GM12878 (cell line): ENCODE measurements around the gene DENND1A. TPM values are rescaled to one million over a fixed set of nuclear protein-coding genes. Genes with fewer than 3 reads are reported as not detected.
A peak's percentile ranks its signal among the peaks of the same experiment; 100 is the strongest.

Source experiments
- BHLHE40 ChIP-seq, 2 experiments: fragments of 450-650 bp in 1 of 2; IDR thresholded peaks; 2 replicates each; pipeline ENCODE4 v1.6.1; 2011 to 2017; ENCODE audit warnings: low read depth in 2 of 2, borderline replicate concordance in 1 of 2, improper control_type of control experiment in 1 of 2, low read length in 1 of 2, mild to moderate bottlenecking in 1 of 2
- CREM ChIP-seq: IDR thresholded peaks from 2 replicates; pipeline ENCODE4 v1.6.1; 2014; ENCODE audit warnings: antibody characterized with exemption, low read depth
- EP300 ChIP-seq, 2 experiments: fragments of 150-350 bp in 1 of 2; IDR thresholded peaks; 2 replicates each; pipeline ENCODE4 v1.6.1; 2011 to 2012; ENCODE audit warnings: low read depth in 2 of 2, low read length in 2 of 2, borderline replicate concordance in 1 of 2, improper control_type of control experiment in 1 of 2, inconsistent platforms in 1 of 2; ENCODE audit not compliant: control insufficient read depth in 1 of 2
- FOXK2 ChIP-seq: fragments of 450-650 bp; IDR thresholded peaks from 2 replicates; pipeline ENCODE4 v1.6.1; 2017; ENCODE audit warnings: mild to moderate bottlenecking, moderate library complexity
- IKZF2 ChIP-seq, 2 experiments: fragments of 450-650 bp; IDR thresholded peaks; 2 replicates each; pipeline ENCODE4 v1.6.1; 2017; ENCODE audit warnings: mild to moderate bottlenecking in 2 of 2, moderate library complexity in 2 of 2
- MEF2B ChIP-seq: fragments of 450-650 bp; IDR thresholded peaks from 2 replicates; pipeline ENCODE4 v1.6.1; 2018; ENCODE audit warnings: mild to moderate bottlenecking, moderate library complexity; ENCODE audit not compliant: partially characterized antibody, poor library complexity, severe bottlenecking
- NBN ChIP-seq: fragments of 450-650 bp; IDR thresholded peaks from 2 replicates; pipeline ENCODE4 v1.6.1; 2016
- NR2C1 ChIP-seq: fragments of 450-650 bp; IDR thresholded peaks from 2 replicates; pipeline ENCODE4 v1.6.1; 2017; ENCODE audit warnings: antibody characterized with exemption, mild to moderate bottlenecking, moderate library complexity
- PAX8 ChIP-seq: fragments of 450-650 bp; IDR thresholded peaks from 2 replicates; pipeline ENCODE4 v1.6.1; 2017; ENCODE audit warnings: mild to moderate bottlenecking, moderate library complexity
- SIN3A ChIP-seq: IDR thresholded peaks from 2 replicates; pipeline ENCODE4 v1.6.1; 2012; ENCODE audit warnings: low read depth, low read length, improper control_type of control experiment
- SPI1 ChIP-seq: IDR thresholded peaks from 2 replicates; pipeline ENCODE4 v1.6.1; 2011; ENCODE audit warnings: low read depth, mild to moderate bottlenecking, low read length, moderate library complexity, borderline replicate concordance; ENCODE audit not compliant: insufficient read depth
- SREBF2 ChIP-seq: IDR thresholded peaks from 2 replicates; pipeline ENCODE4 v1.6.1; 2012; ENCODE audit warnings: mild to moderate bottlenecking, low read length
- TCF7 ChIP-seq: IDR thresholded peaks from 2 replicates; pipeline ENCODE4 v1.6.1; 2014; ENCODE audit warnings: antibody characterized with exemption, borderline replicate concordance
- WRNIP1 ChIP-seq: IDR thresholded peaks from 2 replicates; pipeline ENCODE4 v1.6.1; 2011; ENCODE audit warnings: low read depth, low read length, improper control_type of control experiment, borderline replicate concordance
- polyA plus RNA-seq, 11 experiments: library from polyadenylated mRNA; depleted of rRNA in 4 of 11; unstranded in 6 of 11; stranded (reverse) in 5 of 11; fragments of >200 nt; fragmentation: Nextera tagmentation in 4 of 11; fragmentation: Illumina TruSeq in 1 of 11; extraction: Ambion mirVana in 4 of 11; extraction: Trizol in 1 of 11; gene quantifications; 1 replicate in 1 of 11; 2 replicates in 10 of 11; pipeline versions ENCODE4 v1.2.1 to v1.2.3, GENCODE V29; 2011 to 2016; ENCODE audit warnings: inconsistent platforms in 2 of 11, missing spikeins in 2 of 11, low read depth in 1 of 11
- total RNA-seq, 4 experiments: library from RNA; depleted of rRNA in 3 of 4; stranded (reverse); fragments of >200 nt in 3 of 4; fragmentation: Illumina TruSeq in 1 of 4; extraction: Trizol in 1 of 4; gene quantifications; 2 replicates each; pipeline versions ENCODE4 v1.2.1 to v1.2.3, GENCODE V29; 2013 to 2021
- TF ChIP-seq, protein P1 (sequence below), 3 experiments: IDR thresholded peaks in 2 of 3; conservative IDR thresholded peaks in 1 of 3; 2 replicates each; pipeline ENCODE4 v1.5.1; 2011; ENCODE audit warnings: low read depth in 3 of 3, low read length in 3 of 3, mild to moderate bottlenecking in 3 of 3, control low read depth in 2 of 3, moderate library complexity in 2 of 3, inconsistent platforms in 1 of 3, mixed read lengths in 1 of 3; ENCODE audit not compliant: control insufficient read depth in 2 of 3, insufficient read depth in 1 of 3; ENCODE audit errors: extremely low read depth in 1 of 3
- TF ChIP-seq, protein P2 (sequence below): fragments of 450-650 bp; IDR thresholded peaks from 2 replicates; pipeline ENCODE4 v1.6.1; 2018; ENCODE audit warnings: mild to moderate bottlenecking, low read depth, moderate library complexity; ENCODE audit not compliant: partially characterized antibody
- TF ChIP-seq, protein P3 (sequence below): fragments of 450-650 bp; IDR thresholded peaks from 2 replicates; pipeline ENCODE4 v1.6.1; 2017; ENCODE audit warnings: mild to moderate bottlenecking, low read depth, inconsistent platforms; ENCODE audit not compliant: poor library complexity, severe bottlenecking
- TF ChIP-seq, protein P4 (sequence below): fragments of 450-650 bp; IDR thresholded peaks from 2 replicates; pipeline ENCODE4 v1.6.1; 2016; ENCODE audit warnings: mild to moderate bottlenecking

Gene DENND1A
- total and polyA plus RNA-seq, 10 of the 15 experiments (the other 5 are each of a cell fraction or from before 2014, with no cell fraction given), result 14.1 to 48.6 (median 35.2) TPM

DNA sequence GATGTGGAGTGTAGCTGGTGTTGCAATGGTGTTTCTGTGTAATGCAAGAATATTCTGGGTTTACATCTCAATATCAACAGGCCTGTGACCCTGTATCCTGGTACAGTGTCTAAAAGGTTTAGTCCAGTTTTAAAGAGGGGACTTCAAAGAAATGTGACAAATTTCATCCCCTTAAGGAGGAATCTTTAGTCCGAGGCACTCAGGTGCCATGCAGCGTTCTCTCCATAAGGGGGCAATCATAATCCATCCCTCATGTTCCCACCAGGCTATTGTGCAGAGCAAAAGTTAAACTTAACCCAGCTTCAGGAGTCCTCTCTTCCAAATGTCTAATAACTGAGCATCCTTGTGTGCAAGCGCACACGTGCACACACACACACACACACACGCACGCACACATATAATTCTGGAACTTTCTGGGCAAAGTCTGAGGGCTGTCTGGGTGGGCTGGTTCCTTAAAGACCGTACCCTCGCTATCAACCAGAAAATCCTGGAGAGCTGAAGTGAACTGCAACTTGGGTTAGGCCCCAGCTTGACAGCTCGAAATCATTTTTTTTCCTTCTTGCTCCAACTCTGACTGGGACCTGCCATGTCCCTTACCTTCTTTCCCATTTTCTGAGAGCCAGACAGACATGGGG lies 527.9 kb downstream of the DENND1A start (continued):
- TF ChIP-seq, protein P1, sequence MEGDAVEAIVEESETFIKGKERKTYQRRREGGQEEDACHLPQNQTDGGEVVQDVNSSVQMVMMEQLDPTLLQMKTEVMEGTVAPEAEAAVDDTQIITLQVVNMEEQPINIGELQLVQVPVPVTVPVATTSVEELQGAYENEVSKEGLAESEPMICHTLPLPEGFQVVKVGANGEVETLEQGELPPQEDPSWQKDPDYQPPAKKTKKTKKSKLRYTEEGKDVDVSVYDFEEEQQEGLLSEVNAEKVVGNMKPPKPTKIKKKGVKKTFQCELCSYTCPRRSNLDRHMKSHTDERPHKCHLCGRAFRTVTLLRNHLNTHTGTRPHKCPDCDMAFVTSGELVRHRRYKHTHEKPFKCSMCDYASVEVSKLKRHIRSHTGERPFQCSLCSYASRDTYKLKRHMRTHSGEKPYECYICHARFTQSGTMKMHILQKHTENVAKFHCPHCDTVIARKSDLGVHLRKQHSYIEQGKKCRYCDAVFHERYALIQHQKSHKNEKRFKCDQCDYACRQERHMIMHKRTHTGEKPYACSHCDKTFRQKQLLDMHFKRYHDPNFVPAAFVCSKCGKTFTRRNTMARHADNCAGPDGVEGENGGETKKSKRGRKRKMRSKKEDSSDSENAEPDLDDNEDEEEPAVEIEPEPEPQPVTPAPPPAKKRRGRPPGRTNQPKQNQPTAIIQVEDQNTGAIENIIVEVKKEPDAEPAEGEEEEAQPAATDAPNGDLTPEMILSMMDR (IDR thresholded peaks at IDR 0.05 in 2 of 3, conservative IDR thresholded peaks at IDR 0.05 in 1 of 3; ENCODE audit: control insufficient read depth in 2 of 3, extremely low read depth in 1 of 3, insufficient read depth in 1 of 3, low read depth in 3 of 3, low read length in 3 of 3), result peak; percentile 55 to 68 (median 62)
- TF ChIP-seq, protein P2, sequence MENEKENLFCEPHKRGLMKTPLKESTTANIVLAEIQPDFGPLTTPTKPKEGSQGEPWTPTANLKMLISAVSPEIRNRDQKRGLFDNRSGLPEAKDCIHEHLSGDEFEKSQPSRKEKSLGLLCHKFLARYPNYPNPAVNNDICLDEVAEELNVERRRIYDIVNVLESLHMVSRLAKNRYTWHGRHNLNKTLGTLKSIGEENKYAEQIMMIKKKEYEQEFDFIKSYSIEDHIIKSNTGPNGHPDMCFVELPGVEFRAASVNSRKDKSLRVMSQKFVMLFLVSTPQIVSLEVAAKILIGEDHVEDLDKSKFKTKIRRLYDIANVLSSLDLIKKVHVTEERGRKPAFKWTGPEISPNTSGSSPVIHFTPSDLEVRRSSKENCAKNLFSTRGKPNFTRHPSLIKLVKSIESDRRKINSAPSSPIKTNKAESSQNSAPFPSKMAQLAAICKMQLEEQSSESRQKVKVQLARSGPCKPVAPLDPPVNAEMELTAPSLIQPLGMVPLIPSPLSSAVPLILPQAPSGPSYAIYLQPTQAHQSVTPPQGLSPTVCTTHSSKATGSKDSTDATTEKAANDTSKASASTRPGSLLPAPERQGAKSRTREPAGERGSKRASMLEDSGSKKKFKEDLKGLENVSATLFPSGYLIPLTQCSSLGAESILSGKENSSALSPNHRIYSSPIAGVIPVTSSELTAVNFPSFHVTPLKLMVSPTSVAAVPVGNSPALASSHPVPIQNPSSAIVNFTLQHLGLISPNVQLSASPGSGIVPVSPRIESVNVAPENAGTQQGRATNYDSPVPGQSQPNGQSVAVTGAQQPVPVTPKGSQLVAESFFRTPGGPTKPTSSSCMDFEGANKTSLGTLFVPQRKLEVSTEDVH, result no peak
- TF ChIP-seq SPI1 (no peak), IKZF2 (IDR thresholded peaks at IDR 0.05) (no peak), WRNIP1 (no peak), SREBF2 (no peak), MEF2B (no peak), NR2C1 (no peak), TCF7 (no peak), BHLHE40 (IDR thresholded peaks at IDR 0.05; ENCODE audit: borderline replicate concordance in 1 of 2, low read depth in 2 of 2, low read length in 1 of 2) (no peak), FOXK2 (no peak), EP300 (IDR thresholded peaks at IDR 0.05; ENCODE audit: borderline replicate concordance in 1 of 2, control insufficient read depth in 1 of 2, low read depth in 2 of 2, low read length in 2 of 2) (no peak), NBN (no peak), CREM (no peak), SIN3A (no peak), PAX8 (no peak)
- TF ChIP-seq, protein P3, sequence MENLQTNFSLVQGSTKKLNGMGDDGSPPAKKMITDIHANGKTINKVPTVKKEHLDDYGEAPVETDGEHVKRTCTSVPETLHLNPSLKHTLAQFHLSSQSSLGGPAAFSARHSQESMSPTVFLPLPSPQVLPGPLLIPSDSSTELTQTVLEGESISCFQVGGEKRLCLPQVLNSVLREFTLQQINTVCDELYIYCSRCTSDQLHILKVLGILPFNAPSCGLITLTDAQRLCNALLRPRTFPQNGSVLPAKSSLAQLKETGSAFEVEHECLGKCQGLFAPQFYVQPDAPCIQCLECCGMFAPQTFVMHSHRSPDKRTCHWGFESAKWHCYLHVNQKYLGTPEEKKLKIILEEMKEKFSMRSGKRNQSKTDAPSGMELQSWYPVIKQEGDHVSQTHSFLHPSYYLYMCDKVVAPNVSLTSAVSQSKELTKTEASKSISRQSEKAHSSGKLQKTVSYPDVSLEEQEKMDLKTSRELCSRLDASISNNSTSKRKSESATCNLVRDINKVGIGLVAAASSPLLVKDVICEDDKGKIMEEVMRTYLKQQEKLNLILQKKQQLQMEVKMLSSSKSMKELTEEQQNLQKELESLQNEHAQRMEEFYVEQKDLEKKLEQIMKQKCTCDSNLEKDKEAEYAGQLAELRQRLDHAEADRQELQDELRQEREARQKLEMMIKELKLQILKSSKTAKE, result no peak
- TF ChIP-seq, protein P4, sequence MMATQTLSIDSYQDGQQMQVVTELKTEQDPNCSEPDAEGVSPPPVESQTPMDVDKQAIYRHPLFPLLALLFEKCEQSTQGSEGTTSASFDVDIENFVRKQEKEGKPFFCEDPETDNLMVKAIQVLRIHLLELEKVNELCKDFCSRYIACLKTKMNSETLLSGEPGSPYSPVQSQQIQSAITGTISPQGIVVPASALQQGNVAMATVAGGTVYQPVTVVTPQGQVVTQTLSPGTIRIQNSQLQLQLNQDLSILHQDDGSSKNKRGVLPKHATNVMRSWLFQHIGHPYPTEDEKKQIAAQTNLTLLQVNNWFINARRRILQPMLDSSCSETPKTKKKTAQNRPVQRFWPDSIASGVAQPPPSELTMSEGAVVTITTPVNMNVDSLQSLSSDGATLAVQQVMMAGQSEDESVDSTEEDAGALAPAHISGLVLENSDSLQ, result no peak
